ENCODE results near the gene COL9A1.
"Not testable (repeated sequence)": the region's sequence is repeated elsewhere in the genome, so short reads cannot be mapped to it uniquely, and the experiment has no call there.

COL9A1 gene

GRCh38 chr6:70303034-70303525 lies at the start of gene COL9A1:
TSS of gene COL9A1 (minus strand) at chr6:70303084. CDS start at chr6:70302924, 160 bp downstream.
- DNase-seq (ENCODE audit: low read depth) = no peak
- H3K4me3 ChIP-seq (ENCODE audit: control insufficient read depth, low read depth, low read length) = no peak within 1 kb of the TSS
- no peak for TF ChIP-seq CTCF (conservative IDR thresholded peaks at IDR 0.05; ENCODE audit: control insufficient read depth, insufficient read depth, low read depth, low read length)

- TF ChIP-seq CTCF (conservative IDR thresholded peaks at IDR 0.05; ENCODE audit: control insufficient read depth, insufficient read depth, low read depth, low read length) = no peak
- no peak for DNase-seq (ENCODE audit: low read depth)
- no peak overlapping the region for H3K4me3 ChIP-seq (ENCODE audit: control insufficient read depth, low read depth, low read length)
Observed at GRCh38 chr6:70351461-70351860, 48.6 kb upstream of the COL9A1 start.

- DNase-seq (ENCODE audit: low read depth) = no peak
- TF ChIP-seq CTCF (conservative IDR thresholded peaks at IDR 0.05; ENCODE audit: control insufficient read depth, insufficient read depth, low read depth, low read length) = no peak
- H3K4me3 ChIP-seq (ENCODE audit: control insufficient read depth, low read depth, low read length) = no peak overlapping the region
Observed at GRCh38 chr6:70345619-70346018, 42.7 kb upstream of the COL9A1 start.

- H3K4me3 ChIP-seq (ENCODE audit: control insufficient read depth, low read depth, low read length) = no peak overlapping the region
- no peak for TF ChIP-seq CTCF (conservative IDR thresholded peaks at IDR 0.05; ENCODE audit: control insufficient read depth, insufficient read depth, low read depth, low read length)
- DNase-seq (ENCODE audit: low read depth) = no peak
Observed at GRCh38 chr6:70343313-70343712, 40.4 kb upstream of the COL9A1 start.

GRCh38 chr6:70339810-70340209 lies 36.9 kb upstream of the COL9A1 start:
- not testable (repeated sequence) for DNase-seq (ENCODE audit: low read depth); H3K4me3 ChIP-seq (ENCODE audit: control insufficient read depth, low read depth, low read length)

- no peak overlapping the region for H3K4me3 ChIP-seq (ENCODE audit: control insufficient read depth, low read depth, low read length)
- no peak for TF ChIP-seq CTCF (conservative IDR thresholded peaks at IDR 0.05; ENCODE audit: control insufficient read depth, insufficient read depth, low read depth, low read length)
- no peak for DNase-seq (ENCODE audit: low read depth)
Observed at GRCh38 chr6:70338775-70339174, 35.9 kb upstream of the COL9A1 start.

GRCh38 chr6:70337743-70338105 lies 34.8 kb upstream of the COL9A1 start:
- H3K4me3 ChIP-seq (ENCODE audit: control insufficient read depth, low read depth, low read length) = no peak overlapping the region
- DNase-seq (ENCODE audit: low read depth) = no peak
- no peak for TF ChIP-seq CTCF (conservative IDR thresholded peaks at IDR 0.05; ENCODE audit: control insufficient read depth, insufficient read depth, low read depth, low read length)
